Fibroblast of mammary gland (primary cell): Measurements from ENCODE around the gene EMILIN1.
A peak's percentile ranks its signal among the peaks of the same experiment; 100 is the strongest.

Source experiments
- DNase-seq: peaks from one replicate; pipeline ENCODE4 v3.0.0-alpha.2; 2010; ENCODE audit warnings: low read depth
- H3K4me3 ChIP-seq: 2 replicates; pipeline ENCODE4 v1.5.1; 2011; ENCODE audit warnings: low read depth, mild to moderate bottlenecking, low read length, moderate library complexity; ENCODE audit not compliant: control insufficient read depth
- TF ChIP-seq, protein P1 (sequence below): conservative IDR thresholded peaks from 2 replicates; pipeline ENCODE4 v1.5.1; 2011; ENCODE audit warnings: low read depth, low read length, inconsistent platforms; ENCODE audit not compliant: control insufficient read depth, insufficient read depth

EMILIN1 gene

DNA sequence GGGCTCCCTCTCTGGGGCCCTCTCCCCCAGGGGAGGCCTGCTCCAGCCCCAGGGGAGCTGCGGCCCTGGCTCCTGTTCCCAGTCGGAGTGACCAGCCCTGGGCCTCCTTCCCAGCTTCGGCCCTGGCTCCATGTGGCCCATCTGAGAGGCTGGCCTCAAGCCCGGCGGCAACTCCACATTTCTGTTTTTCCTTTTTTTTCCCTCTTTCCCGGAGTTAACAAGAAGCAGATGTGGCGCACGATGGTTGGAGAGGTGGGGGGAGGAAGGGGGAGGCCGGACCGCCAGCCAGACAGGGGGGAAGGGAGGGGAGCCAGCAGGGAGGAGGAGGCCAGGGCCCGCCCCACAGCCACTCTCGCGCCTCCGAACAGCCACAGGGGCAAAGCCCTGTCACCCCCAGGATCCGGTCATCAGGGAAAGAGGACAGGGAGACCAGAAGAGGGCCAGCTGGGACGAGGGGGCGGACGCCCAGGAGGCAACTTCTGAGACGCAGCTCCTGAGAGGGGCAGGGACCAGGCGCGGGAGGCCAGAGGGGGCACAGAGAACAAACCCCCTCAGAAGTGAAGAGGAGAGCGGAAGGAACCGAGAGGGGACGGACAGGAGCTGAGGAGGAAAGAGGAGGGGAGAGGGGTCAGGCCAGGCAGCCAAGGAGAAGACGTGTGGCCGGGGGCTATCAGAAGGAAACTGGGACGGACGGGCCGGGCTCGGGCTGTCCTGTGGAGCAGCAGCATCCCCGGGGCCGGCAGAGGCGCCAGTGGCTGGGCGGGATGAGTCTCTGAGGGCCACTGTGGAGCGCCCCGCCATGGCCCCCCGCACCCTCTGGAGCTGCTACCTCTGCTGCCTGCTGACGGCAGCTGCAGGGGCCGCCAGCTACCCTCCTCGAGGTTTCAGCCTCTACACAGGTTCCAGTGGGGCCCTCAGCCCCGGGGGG lies at the start of gene EMILIN1:
Gene EMILIN1 (plus strand): TSS at position 349 of the 928 bp plus-strand sequence. CDS start 451 bp downstream, at position 800.
- TF ChIP-seq, protein P1, sequence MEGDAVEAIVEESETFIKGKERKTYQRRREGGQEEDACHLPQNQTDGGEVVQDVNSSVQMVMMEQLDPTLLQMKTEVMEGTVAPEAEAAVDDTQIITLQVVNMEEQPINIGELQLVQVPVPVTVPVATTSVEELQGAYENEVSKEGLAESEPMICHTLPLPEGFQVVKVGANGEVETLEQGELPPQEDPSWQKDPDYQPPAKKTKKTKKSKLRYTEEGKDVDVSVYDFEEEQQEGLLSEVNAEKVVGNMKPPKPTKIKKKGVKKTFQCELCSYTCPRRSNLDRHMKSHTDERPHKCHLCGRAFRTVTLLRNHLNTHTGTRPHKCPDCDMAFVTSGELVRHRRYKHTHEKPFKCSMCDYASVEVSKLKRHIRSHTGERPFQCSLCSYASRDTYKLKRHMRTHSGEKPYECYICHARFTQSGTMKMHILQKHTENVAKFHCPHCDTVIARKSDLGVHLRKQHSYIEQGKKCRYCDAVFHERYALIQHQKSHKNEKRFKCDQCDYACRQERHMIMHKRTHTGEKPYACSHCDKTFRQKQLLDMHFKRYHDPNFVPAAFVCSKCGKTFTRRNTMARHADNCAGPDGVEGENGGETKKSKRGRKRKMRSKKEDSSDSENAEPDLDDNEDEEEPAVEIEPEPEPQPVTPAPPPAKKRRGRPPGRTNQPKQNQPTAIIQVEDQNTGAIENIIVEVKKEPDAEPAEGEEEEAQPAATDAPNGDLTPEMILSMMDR, result no peak
- DNase-seq, result peak; percentile 96
- peak within 1 kb of the TSS; percentile 85 for H3K4me3 ChIP-seq

GRCh38 chr2:27029051-27029450 lies 49.4 kb upstream of the EMILIN1 start:
- no peak overlapping the region for H3K4me3 ChIP-seq
- TF ChIP-seq, protein P1, result no peak
- no peak for DNase-seq

DNA sequence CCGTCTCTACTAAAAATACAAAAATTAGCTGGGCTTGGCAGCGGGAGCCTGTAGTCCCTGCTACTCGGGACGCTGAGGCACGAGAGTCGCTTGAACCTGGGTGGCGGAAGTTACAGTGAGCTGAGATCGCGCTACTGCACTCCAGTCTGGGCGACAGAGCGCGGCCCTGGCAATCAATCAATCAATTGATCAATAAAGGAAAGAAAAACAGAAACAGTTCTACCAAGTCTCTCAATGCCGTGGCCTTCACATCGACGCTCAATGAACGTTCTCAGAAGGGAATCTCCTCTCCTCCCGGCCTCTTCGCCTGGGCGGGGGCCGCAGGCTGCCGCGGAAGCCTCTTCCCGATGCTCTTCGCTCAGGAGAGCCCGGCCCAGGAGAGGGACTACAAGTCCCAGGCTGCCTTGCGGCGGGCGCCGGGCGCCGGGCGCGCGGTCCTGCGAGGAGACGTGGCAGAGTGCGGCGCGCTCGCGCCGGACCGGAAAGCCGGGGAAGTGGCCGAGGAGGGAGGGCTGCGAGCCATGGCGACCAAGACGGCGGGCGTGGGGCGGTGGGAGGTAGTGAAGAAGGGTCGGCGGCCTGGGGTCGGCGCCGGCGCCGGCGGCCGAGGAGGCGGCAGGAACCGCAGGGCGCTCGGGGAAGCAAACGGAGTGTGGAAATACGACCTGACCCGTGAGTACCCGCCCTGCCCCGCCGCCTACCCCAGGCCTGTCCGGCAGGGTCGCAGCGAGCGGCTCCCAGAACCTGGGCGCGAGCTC lies 45.7 kb upstream of the EMILIN1 start, which contains the start of gene TMEM214:
Gene TMEM214 (plus strand): TSS at position 471 of the 758 bp plus-strand sequence. CDS start 51 bp downstream, at position 522.
- TF ChIP-seq, protein P1, result no peak
- peak within 1 kb of the TSS; percentile 98 for H3K4me3 ChIP-seq
- peak; percentile 84 for DNase-seq

DNA sequence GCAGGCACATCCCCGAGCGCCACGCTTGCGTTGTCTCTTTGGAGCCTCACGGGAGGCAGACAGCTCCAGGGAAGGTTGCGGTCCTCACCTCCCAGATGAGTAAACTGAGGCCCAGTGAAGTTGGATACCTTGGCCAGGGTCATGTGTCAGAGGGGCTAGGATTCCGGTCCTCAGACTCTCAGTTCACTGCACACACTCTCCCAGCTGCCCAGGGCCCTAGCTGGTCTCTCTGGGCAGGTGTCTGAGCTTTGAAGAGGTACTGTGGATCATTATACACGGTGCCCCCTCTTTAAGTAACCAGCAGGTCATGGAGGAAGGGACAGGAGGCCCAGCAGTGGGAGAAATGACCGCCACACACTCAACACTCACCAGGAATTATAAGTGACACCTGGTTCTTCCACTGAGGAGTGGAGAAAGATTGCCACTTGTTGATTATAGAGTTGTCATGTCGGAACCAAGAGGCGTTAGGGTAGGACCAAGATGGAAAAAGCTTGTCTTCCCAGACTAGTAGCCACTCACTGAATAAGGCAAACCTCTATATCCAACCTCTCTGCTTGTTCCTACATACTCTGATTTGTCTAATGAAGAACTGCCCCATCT lies 45.1 kb upstream of the EMILIN1 start:
- DNase-seq, result no peak
- TF ChIP-seq, protein P1, result no peak
- peak overlapping the region; percentile 98 for H3K4me3 ChIP-seq

GRCh38 chr2:27038012-27038411 lies 40.4 kb upstream of the EMILIN1 start:
- TF ChIP-seq, protein P1, result no peak
- DNase-seq, result no peak
- no peak overlapping the region for H3K4me3 ChIP-seq

DNA sequence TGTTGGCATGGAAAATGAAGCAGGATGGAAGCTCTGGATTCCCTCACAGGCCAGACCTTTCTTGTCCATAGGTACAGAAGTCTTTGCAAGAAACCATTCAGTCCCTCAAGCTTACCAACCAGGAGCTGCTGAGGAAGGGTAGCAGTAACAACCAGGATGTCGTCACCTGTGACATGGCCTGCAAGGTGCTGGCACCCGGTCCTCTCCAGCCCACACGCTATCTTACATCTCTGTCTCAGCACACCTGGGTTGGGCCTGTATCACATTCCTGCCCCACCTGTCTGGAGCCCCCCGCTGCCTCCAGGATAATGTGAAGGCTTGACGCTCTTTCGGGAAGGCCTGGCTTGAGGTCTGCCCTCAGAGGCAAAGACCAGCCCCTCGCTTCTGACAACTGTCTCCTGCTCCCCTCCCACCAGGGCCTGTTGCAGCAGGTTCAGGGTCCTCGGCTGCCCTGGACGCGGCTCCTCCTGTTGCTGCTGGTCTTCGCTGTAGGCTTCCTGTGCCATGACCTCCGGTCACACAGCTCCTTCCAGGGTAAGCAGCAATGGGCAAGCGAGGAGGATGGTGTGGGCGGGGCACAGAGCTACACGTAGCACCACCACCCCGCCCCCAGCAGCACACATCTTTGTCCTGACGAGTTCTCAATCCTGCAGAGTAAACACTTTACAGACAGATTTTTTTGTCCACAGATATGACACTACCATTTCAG lies 39.6 kb upstream of the EMILIN1 start:
- TF ChIP-seq, protein P1, result no peak
- no peak overlapping the region for H3K4me3 ChIP-seq

More for the DNA sequence above, 39.6 kb upstream of the EMILIN1 start:
- no peak for DNase-seq
